HG03039 (cell line): Measurements from ENCODE around the gene SMARCAD1.
A peak's percentile ranks its signal among the peaks of the same experiment; 100 is the strongest.
"Not testable (repeated sequence)": the region's sequence is repeated elsewhere in the genome, so short reads cannot be mapped to it uniquely, and the experiment has no call there.

Source experiments
- ATAC-seq: cut with Tn5 transposase; IDR thresholded peaks from one replicate; pipeline ENCODE4 v1.9.1; 2021; ENCODE audit warnings: mild to moderate bottlenecking, moderate library complexity; ENCODE audit not compliant: unreplicated experiment

Gene SMARCAD1

GRCh38 chr4:94290245-94290644, 82.6 kb downstream of the SMARCAD1 start:
- ATAC-seq, result no peak

- ATAC-seq, result not testable (repeated sequence)
Observed at GRCh38 chr4:94293981-94294380, 86.3 kb downstream of the SMARCAD1 start.

GRCh38 chr4:94295473-94295872, 87.8 kb downstream of the SMARCAD1 start:
- not testable (repeated sequence) for ATAC-seq

GRCh38 chr4:94298725-94299252, 91.1 kb downstream of the SMARCAD1 start:
- no peak for ATAC-seq

GRCh38 chr4:94302191-94302590, 94.5 kb downstream of the SMARCAD1 start:
- ATAC-seq, result no peak

GRCh38 chr4:94304365-94304971, 96.8 kb downstream of the SMARCAD1 start:
- no peak for ATAC-seq

- ATAC-seq, result no peak
Observed at GRCh38 chr4:94305466-94306225, 98.0 kb downstream of the SMARCAD1 start.

- ATAC-seq, result no peak
Observed at GRCh38 chr4:94306713-94307112, 99.0 kb downstream of the SMARCAD1 start.

- no peak for ATAC-seq
Observed at GRCh38 chr4:94307231-94307871, 99.7 kb downstream of the SMARCAD1 start.

- not testable (repeated sequence) for ATAC-seq
Observed at GRCh38 chr4:94319927-94320326, 112.3 kb downstream of the SMARCAD1 start.

GRCh38 chr4:94325835-94326234, 118.2 kb downstream of the SMARCAD1 start:
- ATAC-seq, result no peak

GRCh38 chr4:94329933-94330332, 122.3 kb downstream of the SMARCAD1 start:
- no peak for ATAC-seq

- no peak for ATAC-seq
Observed at GRCh38 chr4:94332983-94333590, 125.4 kb downstream of the SMARCAD1 start.

GRCh38 chr4:94333866-94334265, 126.2 kb downstream of the SMARCAD1 start:
- ATAC-seq, result no peak

- no peak for ATAC-seq
Observed at GRCh38 chr4:94334476-94334875, 126.8 kb downstream of the SMARCAD1 start.

- no peak for ATAC-seq
Observed at GRCh38 chr4:94334962-94335361, 127.3 kb downstream of the SMARCAD1 start.

GRCh38 chr4:94336303-94336702, 128.6 kb downstream of the SMARCAD1 start:
- ATAC-seq, result no peak

GRCh38 chr4:94336791-94337190, 129.1 kb downstream of the SMARCAD1 start:
- ATAC-seq, result not testable (repeated sequence)

GRCh38 chr4:94338681-94339351, 131.2 kb downstream of the SMARCAD1 start:
- peak; percentile 79 for ATAC-seq

- no peak for ATAC-seq
Observed at GRCh38 chr4:94339779-94340178, 132.1 kb downstream of the SMARCAD1 start.
